ENCODE measurements around the gene RAB20. TPM values are rescaled to one million over a fixed set of nuclear protein-coding genes. Genes with fewer than 3 reads are reported as not detected.

RAB20 gene
- total and polyA plus RNA-seq, 5 experiments from 2014 or later: 2.2 to 4.5 (median 2.9) TPM

Other genes starting within 250 kb of the RAB20 start
- 10 to 100 TPM; 34.3 to 38.1 TPM for gene NAXD, start 53.8 kb upstream of the RAB20 start, total RNA-seq
- gene NAXD, start 53.8 kb upstream of the RAB20 start, polyA plus RNA-seq: 10 to 100 TPM; 10.4 to 26.9 (median 18.1) TPM
- 100 to 1,000 TPM; 110 to 124 TPM for gene CARS2, start 144.4 kb upstream of the RAB20 start, total RNA-seq
- gene CARS2, start 144.4 kb upstream of the RAB20 start, polyA plus RNA-seq: 10 to 100 TPM; 35.9 to 47.1 (median 44.0) TPM
- 10 to 100 TPM; 22.5 to 23.9 TPM for gene ING1, start 152.0 kb upstream of the RAB20 start, total RNA-seq
- 10 to 100 TPM in 2 of 3 donors, 1 to 10 TPM in 1; 7.9 to 17.5 (median 10.7) TPM for gene ING1, start 152.0 kb upstream of the RAB20 start, polyA plus RNA-seq

Measured in naive thymus-derived CD8-positive, alpha-beta T cell (primary cell).